Suppressor macrophage treated with lipopolysaccharide for 4 hours (primary cell): ENCODE data around the gene PQBP1.

ENCODE experiments used
- DNase-seq: peaks from one replicate; pipeline ENCODE4 v3.0.0-alpha.2; 2020

The PQBP1 gene

GRCh38 chrX:48902776-48903175 lies 5.0 kb downstream of the PQBP1 start:
- DNase-seq = no peak

DNA sequence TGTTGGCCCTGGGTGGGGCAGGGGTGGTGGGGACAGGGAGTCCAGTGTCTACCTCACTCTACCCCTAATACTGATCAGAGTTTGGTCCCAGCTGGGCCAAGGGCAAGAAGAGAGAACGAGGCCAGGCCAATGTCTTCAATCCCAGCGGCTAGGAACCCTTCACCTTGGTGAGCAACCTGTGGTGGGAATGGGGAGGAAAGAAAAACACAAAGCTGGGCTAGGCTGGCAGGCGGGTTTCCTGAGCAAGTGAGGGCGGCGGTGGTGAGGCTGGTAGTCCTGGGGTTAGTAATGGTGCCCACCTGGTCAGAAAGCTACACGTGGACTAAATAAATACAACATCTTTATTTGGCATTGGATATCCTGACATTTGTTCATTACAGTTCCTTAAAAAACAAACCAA lies 5.6 kb downstream of the PQBP1 start:
- DNase-seq = no peak

DNA sequence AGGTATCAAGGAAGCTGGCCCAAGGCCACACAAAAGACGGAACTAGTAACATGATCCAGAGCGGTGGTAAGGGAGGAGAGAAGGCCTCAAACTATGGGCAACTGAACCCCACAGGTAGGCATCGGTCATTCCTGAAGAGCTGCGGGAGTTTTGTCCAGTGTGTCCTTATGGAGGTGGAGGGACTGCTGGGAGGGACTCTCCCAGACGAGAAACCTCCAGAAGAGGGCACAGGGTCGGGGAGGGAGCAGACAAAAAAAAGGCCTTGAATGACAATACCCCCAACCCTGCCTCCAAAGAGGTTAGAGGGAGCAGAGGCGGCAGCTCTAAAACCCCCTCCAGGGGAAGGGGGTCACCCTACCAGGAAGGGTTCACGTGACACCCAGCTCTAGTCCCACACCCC lies 6.5 kb downstream of the PQBP1 start:
- DNase-seq = no peak

- DNase-seq = no peak
These were observed 6.9 kb downstream of the PQBP1 start for GRCh38 chrX:48904626-48905025.

GRCh38 chrX:48905090-48905790 lies 7.5 kb downstream of the PQBP1 start:
- DNase-seq = no peak

DNA sequence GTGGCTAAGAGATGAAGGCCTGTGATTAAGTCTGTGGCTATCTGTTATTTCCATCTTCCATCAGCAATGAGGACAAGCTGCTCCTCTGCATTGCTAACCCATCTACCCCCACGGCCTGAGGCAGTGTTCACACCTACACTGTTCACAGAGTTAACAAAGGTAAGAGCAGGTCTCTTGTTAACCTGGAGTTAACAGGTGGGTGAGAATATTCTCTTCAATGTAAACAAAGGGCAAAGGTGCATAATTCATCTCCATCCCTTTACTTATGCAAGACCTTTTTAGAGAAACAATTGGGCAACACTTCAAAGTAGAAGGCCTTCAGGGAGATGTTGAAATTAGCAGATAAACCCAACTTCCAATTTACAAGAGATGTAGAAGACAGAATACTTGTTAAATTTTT lies 10.9 kb downstream of the PQBP1 start:
- no peak for DNase-seq

- DNase-seq = no peak
These were observed 12.1 kb downstream of the PQBP1 start for GRCh38 chrX:48909703-48910294.

DNA sequence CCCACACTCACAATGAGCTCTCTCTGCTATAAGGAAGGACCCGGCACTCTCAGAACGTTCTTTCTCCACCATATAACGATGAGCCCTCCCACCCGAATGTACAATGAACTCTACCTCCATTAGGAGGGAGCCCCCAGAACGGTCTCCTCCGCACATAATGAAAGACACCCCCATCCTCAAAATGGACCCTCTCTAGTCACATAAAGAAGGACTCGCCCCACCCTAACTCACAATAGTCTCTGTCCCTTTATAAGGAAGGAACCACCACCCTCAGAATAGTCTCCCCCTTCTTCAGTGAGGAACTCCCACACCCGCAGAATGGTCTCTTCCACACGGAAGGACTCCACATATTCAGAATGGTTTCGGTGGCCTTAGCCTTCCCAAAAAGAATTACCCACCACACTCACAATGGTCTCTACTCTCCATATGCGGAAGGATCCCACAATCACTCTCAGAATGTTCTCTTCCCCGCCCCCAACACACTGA lies 13.2 kb downstream of the PQBP1 start:
- peak; percentile 38 for DNase-seq

DNA sequence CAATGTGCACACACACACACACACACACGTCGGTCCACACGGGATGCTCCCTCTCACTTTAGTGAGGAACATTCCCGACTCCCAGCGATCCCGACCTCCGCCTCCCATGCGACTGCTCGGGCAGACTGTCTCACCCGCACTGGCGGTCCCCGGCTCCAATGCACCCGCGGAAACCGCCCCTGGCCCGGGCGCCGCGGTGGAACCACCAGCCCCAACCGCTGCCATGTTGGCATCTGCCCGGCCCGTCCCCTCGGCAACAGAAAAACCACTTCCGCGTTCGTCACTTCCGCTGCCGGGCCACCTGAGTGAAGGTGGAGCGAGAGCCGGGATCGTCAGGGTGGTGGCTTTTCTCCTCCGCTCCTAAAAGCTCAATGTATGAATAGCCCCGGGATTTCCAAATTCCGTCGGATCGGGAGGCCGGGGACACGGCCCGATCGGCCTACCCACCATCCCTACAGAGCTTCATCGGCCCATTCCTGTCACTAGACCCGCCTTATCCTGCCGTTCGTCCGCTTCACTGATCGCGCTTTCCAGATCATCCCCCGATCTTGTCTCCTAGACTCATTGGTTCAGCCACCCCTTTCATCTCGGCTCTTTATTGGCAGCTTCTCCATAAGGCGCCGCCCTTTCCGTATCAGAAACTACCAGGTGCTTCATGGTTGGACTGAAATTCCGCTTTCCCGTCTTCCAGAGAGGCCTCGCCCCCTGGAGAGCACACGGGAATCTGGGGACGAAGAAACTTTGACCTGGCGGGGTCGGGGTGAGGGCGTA lies 13.9 kb downstream of the PQBP1 start, which contains the start of gene SLC35A2:
SLC35A2 (minus strand) TSS at position 235 of the 771 bp plus-strand sequence; CDS start at position 225, 10 bp downstream.
- peak; percentile 69 for DNase-seq

- DNase-seq = no peak
These were observed 16.1 kb downstream of the PQBP1 start for GRCh38 chrX:48913605-48914366.

GRCh38 chrX:48914593-48915493 lies 17.1 kb downstream of the PQBP1 start:
- no peak for DNase-seq

DNA sequence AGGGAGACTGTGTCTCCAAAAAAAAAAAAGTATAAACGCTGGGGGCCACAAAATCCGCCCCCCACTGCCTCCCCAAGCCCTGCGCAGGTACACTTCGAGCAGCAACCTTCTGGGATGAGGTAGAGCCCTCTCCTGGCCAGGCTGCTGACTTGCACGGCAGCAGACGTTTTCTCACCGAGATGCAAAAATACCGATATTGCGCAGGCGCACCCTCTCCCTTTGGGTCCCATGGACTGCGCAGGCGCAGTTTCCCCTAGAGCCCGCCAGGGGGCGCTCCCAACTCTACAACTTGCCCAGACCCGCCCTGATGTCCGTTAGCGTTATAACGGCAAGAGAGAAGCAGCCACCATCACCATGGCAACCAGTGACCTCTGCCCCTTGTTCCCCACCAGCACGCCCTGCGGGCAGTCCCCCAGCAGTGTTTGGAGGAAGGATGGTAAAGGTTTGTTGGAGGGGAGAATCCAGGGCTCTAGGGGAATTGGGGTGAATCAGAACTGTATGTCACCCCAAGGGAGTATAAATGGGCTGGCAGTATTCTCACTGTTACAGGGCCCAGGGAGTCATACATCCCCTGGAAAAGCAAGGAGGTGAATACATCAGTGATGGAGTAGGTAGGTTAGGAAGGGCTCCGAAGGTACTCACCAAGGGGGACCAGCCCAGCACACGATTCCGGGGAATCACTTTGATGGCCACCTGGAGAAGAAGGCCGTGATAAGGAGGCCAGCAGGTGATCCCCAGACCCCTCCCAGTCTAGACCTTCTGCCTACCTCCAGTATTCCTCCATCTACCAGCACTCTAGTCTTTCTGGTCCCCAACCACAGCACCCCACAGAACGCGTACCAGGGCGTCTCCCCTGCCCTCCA lies 19.6 kb downstream of the PQBP1 start:
- peak; percentile 92 for DNase-seq

- DNase-seq = no peak
These were observed 20.5 kb downstream of the PQBP1 start for GRCh38 chrX:48918301-48918642.

DNA sequence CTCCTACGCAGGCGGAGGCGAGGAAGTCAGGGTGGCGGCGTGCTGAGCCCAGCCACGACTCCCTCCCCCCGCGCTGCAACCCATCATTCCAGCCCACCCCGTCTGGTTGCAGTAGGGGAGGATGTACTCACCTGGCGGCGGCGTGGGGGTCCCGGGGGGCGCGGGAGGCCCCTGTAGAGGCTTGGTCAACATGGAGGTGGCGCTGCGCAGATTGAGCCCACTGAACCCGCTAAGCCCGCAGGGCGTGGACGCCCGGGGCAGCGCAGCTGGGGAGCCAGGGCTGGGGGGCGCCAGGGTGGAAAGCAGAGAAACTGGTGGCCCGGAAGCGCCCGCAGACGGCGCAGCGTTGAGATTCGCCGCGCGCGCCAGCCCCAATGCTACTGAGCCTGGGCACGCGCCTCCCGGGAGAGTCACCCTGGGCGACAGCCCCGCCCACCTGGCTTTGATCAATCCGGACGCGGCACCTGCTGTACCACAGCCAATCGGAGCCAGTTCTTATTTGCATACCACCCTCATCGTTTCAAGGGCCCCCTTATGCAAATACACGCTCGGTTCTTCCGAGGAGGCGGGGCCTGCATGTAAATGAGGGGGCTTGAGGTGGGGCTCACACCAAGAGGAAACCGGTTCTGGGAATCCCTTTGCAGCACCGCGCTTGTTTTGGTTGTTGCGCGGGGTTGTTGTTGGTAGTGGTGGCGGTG lies 21.1 kb downstream of the PQBP1 start, which contains the start of gene PIM2:
PIM2 (minus strand) TSS at position 382 of the 698 bp plus-strand sequence; CDS start at position 192, 190 bp downstream.
- DNase-seq = peak; percentile 92

DNA sequence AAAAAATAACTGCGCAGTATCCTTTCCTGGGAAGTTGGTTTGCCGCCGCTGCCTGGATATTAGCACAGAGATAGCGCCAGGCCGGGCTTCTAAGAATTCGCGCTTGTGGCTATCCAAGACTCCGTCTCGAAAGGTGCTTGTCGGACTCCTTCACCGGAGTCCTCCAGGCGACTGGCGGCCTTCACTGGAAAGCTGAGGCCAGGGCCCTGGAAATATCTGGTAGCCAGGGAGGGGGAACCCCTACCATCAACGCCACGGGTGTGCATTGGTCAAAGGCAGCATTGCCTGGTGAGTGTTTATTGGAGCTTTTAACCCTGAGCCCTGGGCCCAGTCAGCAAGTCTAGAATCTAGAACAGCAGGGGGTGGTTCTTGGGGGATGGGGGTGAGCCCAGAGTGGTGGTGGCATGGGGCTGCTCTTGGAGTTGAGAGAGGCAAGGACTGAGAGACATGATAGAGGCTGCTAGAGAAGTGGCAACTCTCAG lies 21.7 kb downstream of the PQBP1 start:
- DNase-seq = peak; percentile 28

GRCh38 chrX:48919947-48920717 lies 22.4 kb downstream of the PQBP1 start:
- no peak for DNase-seq

GRCh38 chrX:48920718-48921104 lies 23.0 kb downstream of the PQBP1 start:
- no peak for DNase-seq

- DNase-seq = no peak
These were observed 26.0 kb downstream of the PQBP1 start for GRCh38 chrX:48923771-48924170.

DNA sequence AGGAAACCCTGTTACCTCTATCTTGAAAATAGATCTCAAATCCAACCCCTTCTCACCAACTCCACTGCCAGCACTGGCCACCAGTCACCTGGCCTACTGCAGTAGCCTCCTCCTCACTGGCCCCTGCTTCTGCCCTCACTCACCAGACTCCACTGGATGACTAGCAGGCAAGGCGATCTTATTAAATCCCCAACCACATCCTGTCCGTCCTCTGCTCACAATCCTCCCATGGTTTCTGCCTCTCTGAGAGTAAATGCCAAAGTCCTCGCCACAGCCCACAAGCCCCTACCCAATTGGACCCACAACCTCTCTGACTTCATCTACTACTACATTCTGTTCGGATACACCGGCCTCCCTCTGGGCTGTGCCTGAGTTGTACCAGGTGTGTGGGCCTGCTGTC lies 26.5 kb downstream of the PQBP1 start:
- DNase-seq = no peak
